C4-2B (cell line): Measurements from ENCODE around the gene UBXN11.

Source experiments
- H3K27ac ChIP-seq: fragments of 450-650 bp; 2 replicates; pipeline ENCODE4 v1.5.1; 2017
- CTCF ChIP-seq: fragments of 450-650 bp; conservative IDR thresholded peaks from 2 replicates; pipeline ENCODE4 v1.5.1; 2017; ENCODE audit warnings: mild to moderate bottlenecking
- ZFX ChIP-seq: fragments of 450-650 bp; IDR thresholded peaks from 2 replicates; pipeline ENCODE4 v1.6.1; 2017

Gene UBXN11

GRCh38 chr1:26280333-26281042, 25.9 kb downstream of the UBXN11 start:
- peak overlapping the region; percentile 76 for H3K27ac ChIP-seq
- TF ChIP-seq ZFX = no peak
- TF ChIP-seq CTCF = no peak

- TF ChIP-seq ZFX = no peak
- peak; percentile 46 for TF ChIP-seq CTCF
Observed at GRCh38 chr1:26279456-26280332, 26.7 kb downstream of the UBXN11 start, which contains the start of gene SH3BGRL3. Gene SH3BGRL3 (plus strand): TSS chr1:26280086. CDS start chr1:26280156, 70 bp downstream.

GRCh38 chr1:26278724-26279455, 27.5 kb downstream of the UBXN11 start:
- TF ChIP-seq CTCF (no peak), ZFX (no peak)
- peak overlapping the region; percentile 76 for H3K27ac ChIP-seq

More at GRCh38 chr1:26279456-26280332, 26.7 kb downstream of the UBXN11 start, which contains the start of gene SH3BGRL3:
- peak within 1 kb of the TSS; percentile 76 for H3K27ac ChIP-seq

GRCh38 chr1:26278303-26278702, 28.1 kb downstream of the UBXN11 start:
- H3K27ac ChIP-seq = no peak overlapping the region

GRCh38 chr1:26277719-26278118, 28.7 kb downstream of the UBXN11 start:
- no peak for TF ChIP-seq CTCF
- TF ChIP-seq ZFX = no peak
- no peak overlapping the region for H3K27ac ChIP-seq

More at GRCh38 chr1:26278303-26278702, 28.1 kb downstream of the UBXN11 start:
- TF ChIP-seq CTCF (no peak), ZFX (no peak)

- H3K27ac ChIP-seq = no peak overlapping the region
- TF ChIP-seq ZFX (no peak), CTCF (no peak)
Observed at GRCh38 chr1:26277261-26277661, 29.2 kb downstream of the UBXN11 start.
